HG03520 (cell line): Measurements from ENCODE around the gene KCNJ1.

ENCODE experiments used
- ATAC-seq: cut with Tn5 transposase; IDR thresholded peaks from one replicate; pipeline ENCODE4 v1.9.1; 2021; ENCODE audit warnings: mild to moderate bottlenecking, moderate library complexity; ENCODE audit not compliant: unreplicated experiment

Gene KCNJ1

GRCh38 chr11:128827191-128827893, 39.8 kb downstream of the KCNJ1 start:
- no peak for ATAC-seq

GRCh38 chr11:128825050-128825784, 41.9 kb downstream of the KCNJ1 start:
- no peak for ATAC-seq

GRCh38 chr11:128824191-128825049, 42.7 kb downstream of the KCNJ1 start:
- ATAC-seq, result no peak

GRCh38 chr11:128823753-128824152, 43.3 kb downstream of the KCNJ1 start:
- ATAC-seq, result no peak

GRCh38 chr11:128822130-128822529, 45.0 kb downstream of the KCNJ1 start:
- no peak for ATAC-seq

DNA sequence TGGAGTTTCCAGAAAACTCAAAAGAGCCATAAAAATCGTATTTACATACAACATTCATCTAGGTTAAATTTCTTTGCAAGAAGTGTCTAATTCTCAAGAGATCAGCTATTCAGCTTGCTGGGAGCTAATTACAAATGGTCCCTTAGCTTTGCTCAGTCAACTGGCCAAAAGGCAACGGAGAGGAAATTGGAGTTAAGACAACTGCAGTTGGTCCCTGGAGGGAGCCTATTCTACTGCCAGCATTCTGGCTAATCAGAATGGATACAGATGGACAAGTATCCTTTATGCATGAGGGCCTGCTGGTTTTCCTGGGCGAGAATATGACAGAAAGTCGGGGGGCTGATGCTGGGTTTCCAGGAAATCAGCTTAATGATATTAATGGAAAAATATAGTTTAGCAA, 45.5 kb downstream of the KCNJ1 start:
- no peak for ATAC-seq

DNA sequence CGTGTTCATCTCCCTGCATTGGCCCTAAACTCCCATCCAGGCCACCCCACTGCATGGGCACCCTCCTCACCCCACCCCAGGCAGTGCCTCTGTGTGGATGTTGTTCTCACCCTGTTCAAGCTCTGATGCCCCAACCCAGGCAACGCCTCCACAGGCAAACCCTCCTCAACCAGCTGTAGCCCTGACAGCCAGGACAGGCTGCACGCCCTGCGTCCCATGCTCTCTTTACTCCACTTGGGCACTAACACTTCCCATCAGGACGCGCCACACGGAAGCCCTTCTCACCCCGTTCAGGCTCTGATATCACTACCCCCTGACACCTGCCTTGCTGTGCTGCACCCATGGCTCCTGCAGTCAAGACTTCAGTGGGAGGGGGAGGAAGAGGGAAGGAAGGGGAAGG, 47.9 kb downstream of the KCNJ1 start:
- ATAC-seq, result no peak

DNA sequence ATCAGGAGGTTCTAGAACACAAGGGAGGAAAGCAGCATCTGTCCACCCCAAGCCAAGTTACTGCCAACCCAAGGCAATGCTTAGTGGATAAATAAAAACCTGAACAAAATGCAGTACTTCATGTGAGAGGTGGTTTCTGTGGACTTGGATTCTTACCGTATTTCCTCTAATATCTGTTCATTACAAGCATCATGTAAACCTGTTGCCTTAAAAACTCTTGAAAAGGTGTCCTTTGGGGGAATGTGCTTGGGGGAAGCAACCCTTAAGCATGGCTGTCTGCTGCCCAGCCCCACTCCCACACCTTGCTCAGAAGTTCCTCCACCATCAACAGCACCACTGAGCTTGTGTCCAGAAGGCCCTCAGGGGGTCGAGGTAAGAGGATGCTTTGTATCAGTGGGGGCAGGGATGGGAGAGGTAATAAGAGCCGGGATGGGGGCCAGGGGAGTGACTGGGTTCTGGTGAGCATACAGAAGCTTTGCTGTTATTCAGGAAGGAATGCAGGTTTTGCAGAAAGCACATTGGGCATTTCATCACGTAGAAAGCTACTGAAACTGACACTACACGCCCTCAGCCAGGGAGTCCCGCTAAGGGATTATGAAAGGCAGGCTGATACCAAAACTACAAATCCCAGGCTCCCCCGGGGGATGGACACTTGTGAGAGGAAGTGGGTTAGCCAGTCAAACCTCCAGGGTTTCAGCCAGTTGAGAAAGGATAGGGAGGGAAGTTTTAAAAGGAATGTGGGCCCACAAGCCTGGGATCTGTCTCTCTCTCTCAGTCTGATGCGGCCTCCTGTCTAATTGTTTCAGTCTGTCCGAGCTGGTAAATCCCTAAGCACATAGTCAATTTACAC, 52.0 kb downstream of the KCNJ1 start:
- no peak for ATAC-seq

DNA sequence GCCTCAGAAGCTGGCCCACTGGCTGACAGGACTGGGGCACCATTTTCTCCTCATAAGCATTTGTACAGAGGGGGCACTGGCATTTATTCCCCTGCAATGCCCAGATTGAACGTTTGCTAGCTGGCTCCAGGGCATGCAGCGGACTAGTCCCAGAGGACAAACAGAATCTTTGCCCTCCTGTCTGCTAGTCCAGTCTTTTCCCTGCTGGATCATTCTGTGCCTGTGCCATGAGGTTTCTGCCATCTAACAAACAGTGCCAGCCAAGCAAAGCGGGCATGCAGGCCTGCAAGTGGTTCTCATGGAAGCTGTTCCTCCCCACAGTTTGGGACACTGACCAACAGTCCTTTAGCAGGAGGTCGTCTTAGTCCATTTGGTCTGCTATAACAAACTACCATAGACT, 53.4 kb downstream of the KCNJ1 start:
- ATAC-seq, result no peak

GRCh38 chr11:128810784-128811514, 56.1 kb downstream of the KCNJ1 start:
- no peak for ATAC-seq

DNA sequence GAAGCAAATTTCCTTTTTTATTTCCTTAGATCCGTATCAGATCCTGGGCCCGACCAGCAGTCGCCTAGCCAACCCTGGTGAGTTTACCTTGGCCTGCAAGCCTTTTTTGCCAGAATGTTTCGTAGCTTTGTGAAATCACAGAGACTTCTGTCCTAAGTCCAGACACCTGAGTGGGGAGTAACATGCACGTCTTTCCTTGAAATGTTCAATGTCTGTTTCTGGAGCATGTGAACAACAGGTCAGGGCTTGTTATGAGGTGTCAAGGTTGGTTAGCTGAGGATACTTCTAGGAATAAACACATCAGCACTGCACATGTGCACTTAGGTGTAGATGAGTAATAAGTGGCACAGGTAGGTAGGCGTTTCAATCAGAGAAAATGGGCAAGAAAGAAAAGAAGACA, 58.0 kb downstream of the KCNJ1 start:
- ATAC-seq, result no peak

DNA sequence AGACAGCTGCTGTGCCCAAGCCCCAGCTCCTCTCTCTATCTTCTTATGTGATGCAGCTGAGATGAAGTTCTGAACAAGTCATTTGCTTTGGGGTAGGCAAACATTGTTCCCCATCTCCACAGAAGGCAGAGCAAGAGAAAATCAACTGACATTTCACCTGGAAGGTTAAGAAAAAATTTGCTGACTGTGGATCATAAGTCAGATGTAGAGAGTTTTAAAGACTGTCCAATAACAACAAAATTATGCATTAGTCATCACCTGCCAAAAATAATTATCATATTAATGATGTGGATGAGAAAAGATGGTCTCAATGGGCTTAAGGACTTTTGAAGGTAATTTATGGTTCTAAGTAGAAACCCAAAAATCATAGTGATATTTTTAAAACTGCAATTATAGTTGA, 59.2 kb downstream of the KCNJ1 start:
- ATAC-seq, result no peak

DNA sequence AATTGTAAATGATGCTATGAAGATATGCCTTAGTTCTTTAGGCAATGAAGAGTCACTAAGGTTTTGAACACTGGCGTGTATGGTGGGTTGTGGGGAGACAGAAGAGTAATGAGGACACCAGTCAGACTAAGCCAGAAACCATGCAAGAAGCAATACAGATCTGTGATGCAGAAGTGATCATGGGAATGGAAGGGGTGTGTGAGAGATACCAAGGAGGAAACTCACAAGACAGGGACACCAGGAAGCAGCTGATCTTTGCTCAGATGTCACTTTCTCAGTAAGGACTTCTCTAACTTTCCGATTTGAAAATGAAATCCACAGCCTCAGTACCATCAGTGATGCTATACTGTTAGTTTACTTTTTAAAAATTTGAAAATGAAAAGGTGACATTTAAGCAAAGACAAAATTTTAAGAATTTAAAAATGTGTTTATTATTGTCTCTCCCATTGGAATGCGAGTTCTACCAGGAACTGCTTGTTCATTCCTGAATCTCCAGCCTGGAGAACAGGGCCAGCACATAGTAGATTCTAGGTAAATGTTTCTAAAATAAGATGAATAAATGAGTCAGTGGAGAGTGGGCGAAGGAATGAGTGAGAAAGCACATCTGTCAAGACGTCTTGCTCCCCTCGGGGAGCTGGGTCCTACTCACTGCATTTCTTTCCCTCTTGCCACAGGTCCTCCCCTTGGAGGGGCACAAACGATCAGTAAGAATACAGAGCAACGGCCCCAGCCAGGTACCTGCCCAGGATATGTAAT, 60.4 kb downstream of the KCNJ1 start:
- ATAC-seq, result no peak

GRCh38 chr11:128804481-128804880, 62.6 kb downstream of the KCNJ1 start:
- no peak for ATAC-seq

- ATAC-seq, result no peak
These were observed 63.4 kb downstream of the KCNJ1 start for GRCh38 chr11:128803449-128804245.

GRCh38 chr11:128803011-128803410, 64.1 kb downstream of the KCNJ1 start:
- ATAC-seq, result no peak

DNA sequence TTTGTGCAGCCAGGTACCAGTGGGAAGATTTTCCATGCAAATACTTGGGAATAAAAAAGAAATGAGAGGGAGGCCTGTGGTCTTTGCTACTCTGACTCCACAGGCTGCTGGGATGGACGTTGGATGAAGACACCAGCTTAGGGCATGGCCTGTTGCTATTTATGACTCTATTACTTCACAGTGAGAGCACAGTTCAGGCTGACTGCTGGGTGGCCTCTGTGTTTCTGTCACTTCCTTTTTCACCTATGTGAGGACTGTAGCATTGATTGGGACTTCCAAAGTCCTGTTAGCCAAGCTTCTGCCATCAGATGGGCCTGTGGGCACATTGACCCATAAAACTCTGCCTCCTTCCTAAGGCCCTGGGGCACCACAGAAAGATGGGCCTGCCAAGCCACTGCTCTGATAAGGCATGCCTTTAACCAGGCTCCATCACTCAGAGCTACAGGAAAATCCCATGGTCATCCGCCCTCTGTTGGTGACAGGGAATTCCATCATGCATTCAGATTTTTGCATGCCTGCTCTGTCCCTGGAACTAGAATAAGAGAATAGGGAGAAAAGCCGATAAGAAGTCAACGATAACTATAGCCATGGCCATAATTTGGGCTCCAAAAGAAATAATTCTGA, 64.6 kb downstream of the KCNJ1 start:
- ATAC-seq, result no peak

DNA sequence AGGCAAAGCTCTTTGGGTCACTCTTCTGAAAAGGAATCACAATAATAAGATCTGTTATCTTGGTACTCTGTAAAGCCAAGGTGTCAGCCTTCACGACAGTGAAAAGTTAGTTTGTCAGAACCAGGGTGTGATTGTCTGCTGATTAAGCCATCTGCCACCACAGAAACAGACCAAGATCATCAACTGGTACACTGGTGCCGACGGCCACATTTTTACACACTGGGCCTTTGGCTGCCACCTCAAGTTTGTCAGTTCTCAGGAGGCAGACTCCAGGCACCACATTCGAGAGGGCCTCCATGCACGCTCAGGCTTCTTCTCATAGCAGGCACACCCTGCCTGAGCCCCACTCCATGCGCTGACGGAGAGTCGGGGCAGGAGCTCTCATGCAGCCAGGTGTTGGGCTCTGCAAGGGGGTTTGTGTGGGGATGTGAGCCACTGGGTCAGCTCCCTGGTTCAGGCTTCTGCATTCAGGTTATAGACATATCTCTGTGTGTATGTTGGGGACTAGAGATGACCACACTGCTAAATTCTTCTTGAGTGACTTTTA, 66.2 kb downstream of the KCNJ1 start:
- no peak for ATAC-seq
